ENCODE measurements around the gene SYMPK. TPM values are rescaled to one million over a fixed set of nuclear protein-coding genes. Genes with fewer than 3 reads are reported as not detected.

SYMPK gene
- total RNA-seq, 2 experiments from 2014 or later = 84.4 to 118 TPM

DNA sequence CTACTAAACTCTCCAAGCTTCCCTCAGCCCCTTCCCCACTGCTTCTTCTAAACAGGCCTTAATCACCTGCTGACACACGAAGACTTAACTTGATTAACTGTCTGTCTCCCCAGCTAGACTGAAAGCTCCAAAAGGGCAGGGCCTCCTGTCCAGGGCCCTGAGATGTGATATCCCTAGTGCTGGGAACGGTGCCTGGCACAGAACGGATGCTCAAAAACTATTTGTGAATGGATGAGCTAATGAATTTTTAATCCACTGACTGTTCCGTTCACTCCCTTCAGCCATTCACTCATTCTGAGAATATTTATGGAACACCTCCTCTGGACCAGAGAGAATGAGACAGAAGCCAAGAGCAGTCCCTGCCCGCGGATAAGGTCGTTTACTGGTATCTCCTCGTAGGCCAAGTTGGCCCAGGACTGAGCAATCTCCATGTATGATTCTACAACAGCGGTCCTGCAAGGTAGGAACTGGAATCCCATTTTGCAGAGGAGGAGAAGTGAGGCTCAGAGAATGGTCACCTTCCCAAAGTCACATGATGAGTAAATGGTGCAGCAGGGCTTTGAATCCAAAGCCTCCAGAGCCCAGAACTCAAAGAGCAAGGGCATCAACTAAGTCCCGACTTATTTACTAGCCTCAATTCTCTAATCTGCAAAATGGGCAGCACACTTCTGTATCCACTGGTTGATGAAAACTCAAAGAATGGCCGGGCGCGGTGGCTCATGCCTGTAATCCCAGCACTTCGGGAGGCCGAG is 73.7 kb downstream of the SYMPK start:
- H2AFZ ChIP-seq (ENCODE audit: low read length) = no peak overlapping the region
- H3K4me2 ChIP-seq (ENCODE audit: low read length) = no peak overlapping the region
- H3K4me1 ChIP-seq (ENCODE audit: insufficient read depth, low read length, poor library complexity, severe bottlenecking) = peaks cover 25% of the 10 kb centered on the region
- H3K9me3 ChIP-seq (ENCODE audit: low read length) = no peaks in the 10 kb centered on the region
- peaks cover 39% of the 10 kb centered on the region for H3K36me3 ChIP-seq (ENCODE audit: insufficient read depth, low read length)
- no peak overlapping the region for H3K27ac ChIP-seq (ENCODE audit: low read depth, low read length, poor library complexity, severe bottlenecking)
- peaks cover 11% of the 10 kb centered on the region; the same call in 1 of the 2 replicates for H4K20me1 ChIP-seq (ENCODE audit: insufficient read depth, low read length)
- POLR2A ChIA-PET = no interaction called here
- no peaks in the 10 kb centered on the region for H3K9me2 ChIP-seq (ENCODE audit: insufficient read depth, low read length)
- TF ChIP-seq CTCF (conservative IDR thresholded peaks at IDR 0.05; ENCODE audit: low read length) (no peak), EZH2phosphoT487 (IDR thresholded peaks at IDR 0.05; ENCODE audit: borderline replicate concordance, low read depth, low read length) (no peak)
- no peak overlapping the region for H3K4me3 ChIP-seq (ENCODE audit: low read depth, low read length, poor library complexity, severe bottlenecking)
- no TSS peak for BruUV-seq (replicated peaks)
- CTCF ChIA-PET (ENCODE audit: unreplicated experiment) = no interaction called here
- H3K79me2 ChIP-seq (ENCODE audit: insufficient read depth, low read depth, low read length) = peaks cover 11% of the 10 kb centered on the region; the same call in 1 of the 2 replicates
- intact Hi-C loops (cut with micrococcal nuclease; ENCODE audit: unreplicated experiment) = no loop called here
- no peak for DNase-seq (ENCODE audit: low spot score)

DNA sequence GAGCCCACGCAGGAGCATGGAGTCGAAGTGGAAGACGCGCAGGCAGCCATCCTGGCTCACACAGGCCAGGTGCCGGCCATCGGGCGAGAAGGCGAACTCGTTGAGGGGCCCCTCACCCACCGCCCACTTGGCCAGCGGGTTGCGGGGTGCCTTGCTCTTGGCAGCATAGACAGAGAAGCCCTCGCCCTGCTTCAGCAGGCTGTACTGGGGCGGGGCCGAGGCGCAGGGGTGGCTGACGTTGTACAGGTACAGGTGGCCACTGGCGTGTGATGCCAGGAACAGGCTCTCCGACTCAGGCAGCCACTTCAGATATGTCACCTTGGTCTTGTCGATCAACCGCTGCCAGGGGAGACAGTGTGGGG is 76.4 kb downstream of the SYMPK start:
- Histone ChIP-seq H3K79me2 (ENCODE audit: insufficient read depth, low read depth, low read length) (peaks cover 4% of the 10 kb centered on the region; the same call in 1 of the 2 replicates), H3K9me3 (ENCODE audit: low read length) (no peaks in the 10 kb centered on the region), H3K4me3 (ENCODE audit: low read depth, low read length, poor library complexity, severe bottlenecking) (no peak overlapping the region), H3K4me1 (ENCODE audit: insufficient read depth, low read length, poor library complexity, severe bottlenecking) (peaks cover 9% of the 10 kb centered on the region), H3K36me3 (ENCODE audit: insufficient read depth, low read length) (peaks cover 39% of the 10 kb centered on the region), H3K9me2 (ENCODE audit: insufficient read depth, low read length) (no peaks in the 10 kb centered on the region), H2AFZ (ENCODE audit: low read length) (no peak overlapping the region), H3K4me2 (ENCODE audit: low read length) (no peak overlapping the region), H4K20me1 (ENCODE audit: insufficient read depth, low read length) (peaks cover 6% of the 10 kb centered on the region; the same call in 1 of the 2 replicates), H3K27ac (ENCODE audit: low read depth, low read length, poor library complexity, severe bottlenecking) (no peak overlapping the region)
- ChIA-PET POLR2A (no interaction called here), CTCF (ENCODE audit: unreplicated experiment) (no interaction called here)
- TF ChIP-seq CTCF (conservative IDR thresholded peaks at IDR 0.05; ENCODE audit: low read length) (no peak), EZH2phosphoT487 (IDR thresholded peaks at IDR 0.05; ENCODE audit: borderline replicate concordance, low read depth, low read length) (no peak)
- no peak for DNase-seq (ENCODE audit: low spot score)
- BruUV-seq (replicated peaks) = no TSS peak
- intact Hi-C loops (cut with micrococcal nuclease; ENCODE audit: unreplicated experiment) = no loop called here

- Histone ChIP-seq H3K9me3 (ENCODE audit: low read length) (no peaks in the 10 kb centered on the region), H3K9me2 (ENCODE audit: insufficient read depth, low read length) (no peaks in the 10 kb centered on the region), H3K27ac (ENCODE audit: low read depth, low read length, poor library complexity, severe bottlenecking) (no peak overlapping the region), H3K79me2 (ENCODE audit: insufficient read depth, low read depth, low read length) (no peaks in the 10 kb centered on the region), H3K4me1 (ENCODE audit: insufficient read depth, low read length, poor library complexity, severe bottlenecking) (peaks cover 4% of the 10 kb centered on the region), H2AFZ (ENCODE audit: low read length) (no peak overlapping the region), H3K4me2 (ENCODE audit: low read length) (no peak overlapping the region), H3K4me3 (ENCODE audit: low read depth, low read length, poor library complexity, severe bottlenecking) (no peak overlapping the region), H3K36me3 (ENCODE audit: insufficient read depth, low read length) (peaks cover 39% of the 10 kb centered on the region), H4K20me1 (ENCODE audit: insufficient read depth, low read length) (peaks cover 4% of the 10 kb centered on the region; the same call in 1 of the 2 replicates)
- intact Hi-C loops (cut with micrococcal nuclease; ENCODE audit: unreplicated experiment) = no loop called here
- ChIA-PET POLR2A (no interaction called here), CTCF (ENCODE audit: unreplicated experiment) (no interaction called here)
- TF ChIP-seq CTCF (conservative IDR thresholded peaks at IDR 0.05; ENCODE audit: low read length) = no peak
- TF ChIP-seq EZH2phosphoT487 (IDR thresholded peaks at IDR 0.05; ENCODE audit: borderline replicate concordance, low read depth, low read length) = no peak
- DNase-seq (ENCODE audit: low spot score) = no peak
- no TSS peak for BruUV-seq (replicated peaks)
These were observed 77.0 kb downstream of the SYMPK start for GRCh38 chr19:45785781-45786532.

All from OCI-LY7 (cell line).